WTC11 (cell line): ENCODE data around the gene AK9. TPM values are rescaled to one million over a fixed set of nuclear protein-coding genes. Genes with fewer than 3 reads are reported as not detected.

Experiments
- ATAC-seq: fragments of 200-7000 bp; cut with Tn5 transposase; 2 replicates; pipeline ENCODE4 v1.10.0; 2021; ENCODE audit warnings: mild to moderate bottlenecking, moderate library complexity
- CTCF ChIA-PET: fragments of 300-600 bp; sonication (Branson Sonifier 250); formaldehyde crosslinking; loops from one replicate; lab custom pipeline; 2021; ENCODE audit warnings: antibody characterized with exemption; lab: Charles Lee
- POLR2A ChIA-PET: fragments of 350-600 bp; sonication (Branson Sonifier 250); formaldehyde crosslinking; loops from one replicate; lab custom pipeline; 2021; ENCODE audit warnings: antibody characterized with exemption; lab: Charles Lee
- DNase-seq: peaks from one replicate; pipeline ENCODE4 v3.0.0; 2021; ENCODE audit warnings: low spot score
- H3K27ac Mint-ChIP-seq: 2 replicates; pipeline ENCODE4 v1.8.0; 2021; ENCODE audit warnings: mixed read lengths
- H3K27me3 Mint-ChIP-seq: 2 replicates; pipeline ENCODE4 v1.8.0; 2021; ENCODE audit warnings: low read depth, mild to moderate bottlenecking, moderate library complexity, mixed read lengths
- H3K36me3 Mint-ChIP-seq: 2 replicates; pipeline ENCODE4 v1.8.0; 2021; ENCODE audit warnings: mixed read lengths
- H3K4me1 Mint-ChIP-seq: 2 replicates; pipeline ENCODE4 v1.8.0; 2022; ENCODE audit warnings: mixed read lengths
- H3K4me3 Mint-ChIP-seq: 2 replicates; pipeline ENCODE4 v1.8.0; 2021; ENCODE audit warnings: mild to moderate bottlenecking, moderate library complexity, mixed read lengths
- H3K9me3 Mint-ChIP-seq: 2 replicates; pipeline ENCODE4 v1.8.0; 2021; ENCODE audit warnings: mixed read lengths
- CBFB ChIP-seq: sonication (generic); formaldehyde crosslinking; IDR thresholded peaks from 2 replicates; pipeline ENCODE4 v1.8.1; 2022; ENCODE audit warnings: mild to moderate bottlenecking, low read depth, missing genetic modification reagents
- ELF4 ChIP-seq: sonication (generic); formaldehyde crosslinking; IDR thresholded peaks from 2 replicates; pipeline ENCODE4 v1.8.1; 2022; ENCODE audit warnings: low read depth, mild to moderate bottlenecking, moderate library complexity, missing genetic modification reagents
- OVOL2 ChIP-seq: fragments of 250-450 bp; sonication (Bioruptor Pico); IDR thresholded peaks from 2 replicates; pipeline ENCODE4 v1.9.0; 2021; ENCODE audit warnings: mild to moderate bottlenecking, borderline replicate concordance
- RELA ChIP-seq: sonication (generic); formaldehyde crosslinking; IDR thresholded peaks from 2 replicates; pipeline ENCODE4 v1.8.1; 2022; ENCODE audit warnings: missing genetic modification reagents, mild to moderate bottlenecking, borderline replicate concordance
- SMAD3 ChIP-seq: sonication (generic); formaldehyde crosslinking; IDR thresholded peaks from 2 replicates; pipeline ENCODE4 v1.8.0; 2022; ENCODE audit warnings: missing genetic modification reagents, mild to moderate bottlenecking, borderline replicate concordance
- SMAD4 ChIP-seq: sonication (generic); formaldehyde crosslinking; IDR thresholded peaks from 2 replicates; pipeline ENCODE4 v1.8.0; 2022; ENCODE audit warnings: mild to moderate bottlenecking, missing genetic modification reagents
- SP1 ChIP-seq: sonication (generic); formaldehyde crosslinking; conservative IDR thresholded peaks from 2 replicates; pipeline ENCODE4 v1.8.1; 2022; ENCODE audit warnings: missing genetic modification reagents
- TP53 ChIP-seq: sonication (generic); formaldehyde crosslinking; IDR thresholded peaks from 2 replicates; pipeline ENCODE4 v1.8.1; 2023; ENCODE audit warnings: mild to moderate bottlenecking, missing genetic modification reagents
- ZNF317 ChIP-seq: sonication (generic); formaldehyde crosslinking; IDR thresholded peaks from 2 replicates; pipeline ENCODE4 v1.8.1; 2023; ENCODE audit warnings: low read depth, mild to moderate bottlenecking, moderate library complexity, missing genetic modification reagents, borderline replicate concordance
- ZNF416 ChIP-seq: fragments of 250-450 bp; sonication (Bioruptor Pico); IDR thresholded peaks from 2 replicates; pipeline ENCODE4 v1.9.0; 2021; ENCODE audit warnings: mild to moderate bottlenecking, inconsistent platforms
- ZNF423 ChIP-seq: fragments of 250-450 bp; sonication (Bioruptor Pico); IDR thresholded peaks from 2 replicates; pipeline ENCODE4 v2.1.2; 2022; ENCODE audit warnings: mild to moderate bottlenecking, moderate library complexity
- total RNA-seq: library from RNA; stranded (reverse); gene quantifications from 3 replicates; pipeline ENCODE4 v1.2.3, GENCODE V29; 2021
- TF ChIP-seq, protein P1 (sequence below): sonication (generic); formaldehyde crosslinking; IDR thresholded peaks from 2 replicates; pipeline ENCODE4 v1.8.1; 2022; ENCODE audit warnings: low read depth, missing genetic modification reagents, borderline replicate concordance
- TF ChIP-seq, protein P2 (sequence below): sonication (generic); formaldehyde crosslinking; IDR thresholded peaks from 2 replicates; pipeline ENCODE4 v1.8.0; 2022; ENCODE audit warnings: mild to moderate bottlenecking, missing genetic modification reagents
- TF ChIP-seq, protein P3 (sequence below): fragments of 250-450 bp; sonication (Bioruptor Pico); IDR thresholded peaks from 2 replicates; pipeline ENCODE4 v2.1.2; 2022; ENCODE audit warnings: mild to moderate bottlenecking, moderate library complexity
- TF ChIP-seq, protein P4 (sequence below): sonication (generic); formaldehyde crosslinking; IDR thresholded peaks from 2 replicates; pipeline ENCODE4 v1.8.1; 2023; ENCODE audit warnings: mild to moderate bottlenecking, missing genetic modification reagents
- TF ChIP-seq, protein P5 (sequence below): sonication (generic); formaldehyde crosslinking; IDR thresholded peaks from 2 replicates; pipeline ENCODE4 v1.8.0; 2022; ENCODE audit warnings: mild to moderate bottlenecking, missing genetic modification reagents
- TF ChIP-seq, protein P6 (sequence below): fragments of 250-450 bp; sonication (Bioruptor Pico); IDR thresholded peaks from 2 replicates; pipeline ENCODE4 v1.9.0; 2021; ENCODE audit warnings: moderate library complexity, mild to moderate bottlenecking, inconsistent platforms, borderline replicate concordance
- TF ChIP-seq, protein P7 (sequence below): sonication (generic); formaldehyde crosslinking; IDR thresholded peaks from 2 replicates; pipeline ENCODE4 v1.8.1; 2023; ENCODE audit warnings: mild to moderate bottlenecking, missing genetic modification reagents, borderline replicate concordance
- TF ChIP-seq, protein P8 (sequence below): sonication (generic); formaldehyde crosslinking; IDR thresholded peaks from 2 replicates; pipeline ENCODE4 v1.8.0; 2022; ENCODE audit warnings: mild to moderate bottlenecking, missing genetic modification reagents
- TF ChIP-seq, protein P9 (sequence below): sonication (generic); formaldehyde crosslinking; IDR thresholded peaks from 2 replicates; pipeline ENCODE4 v1.8.0; 2022; ENCODE audit warnings: missing genetic modification reagents

Gene AK9
- total RNA-seq, 1 experiment from 2014 or later, result 3.7 TPM

DNA sequence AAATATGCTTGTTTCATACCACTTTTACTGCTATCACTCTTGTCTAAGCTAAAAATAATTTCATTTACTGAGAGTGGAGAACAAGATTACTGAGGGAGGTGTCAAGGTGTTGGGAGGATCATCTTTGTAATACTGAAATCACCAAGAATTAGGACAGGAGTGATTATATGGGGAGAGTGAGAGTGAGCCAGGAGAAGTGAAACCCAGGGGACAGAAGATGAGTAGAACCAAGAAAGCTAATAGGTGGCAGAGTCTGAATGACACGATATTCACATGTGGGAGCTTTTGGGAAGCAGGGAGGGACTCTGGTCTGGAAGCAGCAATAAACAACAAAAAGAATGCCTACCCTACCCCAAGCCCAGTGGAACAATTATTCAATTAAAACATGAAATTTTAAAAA, 58.6 kb downstream of the AK9 start (continued):
- TF ChIP-seq, protein P1, sequence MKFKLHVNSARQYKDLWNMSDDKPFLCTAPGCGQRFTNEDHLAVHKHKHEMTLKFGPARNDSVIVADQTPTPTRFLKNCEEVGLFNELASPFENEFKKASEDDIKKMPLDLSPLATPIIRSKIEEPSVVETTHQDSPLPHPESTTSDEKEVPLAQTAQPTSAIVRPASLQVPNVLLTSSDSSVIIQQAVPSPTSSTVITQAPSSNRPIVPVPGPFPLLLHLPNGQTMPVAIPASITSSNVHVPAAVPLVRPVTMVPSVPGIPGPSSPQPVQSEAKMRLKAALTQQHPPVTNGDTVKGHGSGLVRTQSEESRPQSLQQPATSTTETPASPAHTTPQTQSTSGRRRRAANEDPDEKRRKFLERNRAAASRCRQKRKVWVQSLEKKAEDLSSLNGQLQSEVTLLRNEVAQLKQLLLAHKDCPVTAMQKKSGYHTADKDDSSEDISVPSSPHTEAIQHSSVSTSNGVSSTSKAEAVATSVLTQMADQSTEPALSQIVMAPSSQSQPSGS (CRISPR knock-in tag), result no peak
- TF ChIP-seq, protein P2, sequence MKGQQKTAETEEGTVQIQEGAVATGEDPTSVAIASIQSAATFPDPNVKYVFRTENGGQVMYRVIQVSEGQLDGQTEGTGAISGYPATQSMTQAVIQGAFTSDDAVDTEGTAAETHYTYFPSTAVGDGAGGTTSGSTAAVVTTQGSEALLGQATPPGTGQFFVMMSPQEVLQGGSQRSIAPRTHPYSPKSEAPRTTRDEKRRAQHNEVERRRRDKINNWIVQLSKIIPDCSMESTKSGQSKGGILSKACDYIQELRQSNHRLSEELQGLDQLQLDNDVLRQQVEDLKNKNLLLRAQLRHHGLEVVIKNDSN (CRISPR knock-in tag), result no peak
- TF ChIP-seq, protein P3, sequence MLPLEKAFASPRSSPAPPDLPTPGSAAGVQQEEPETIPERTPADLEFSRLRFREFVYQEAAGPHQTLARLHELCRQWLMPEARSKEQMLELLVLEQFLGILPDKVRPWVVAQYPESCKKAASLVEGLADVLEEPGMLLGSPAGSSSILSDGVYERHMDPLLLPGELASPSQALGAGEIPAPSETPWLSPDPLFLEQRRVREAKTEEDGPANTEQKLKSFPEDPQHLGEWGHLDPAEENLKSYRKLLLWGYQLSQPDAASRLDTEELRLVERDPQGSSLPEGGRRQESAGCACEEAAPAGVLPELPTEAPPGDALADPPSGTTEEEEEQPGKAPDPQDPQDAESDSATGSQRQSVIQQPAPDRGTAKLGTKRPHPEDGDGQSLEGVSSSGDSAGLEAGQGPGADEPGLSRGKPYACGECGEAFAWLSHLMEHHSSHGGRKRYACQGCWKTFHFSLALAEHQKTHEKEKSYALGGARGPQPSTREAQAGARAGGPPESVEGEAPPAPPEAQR (CRISPR knock-in tag), result no peak
- TF ChIP-seq, protein P4, sequence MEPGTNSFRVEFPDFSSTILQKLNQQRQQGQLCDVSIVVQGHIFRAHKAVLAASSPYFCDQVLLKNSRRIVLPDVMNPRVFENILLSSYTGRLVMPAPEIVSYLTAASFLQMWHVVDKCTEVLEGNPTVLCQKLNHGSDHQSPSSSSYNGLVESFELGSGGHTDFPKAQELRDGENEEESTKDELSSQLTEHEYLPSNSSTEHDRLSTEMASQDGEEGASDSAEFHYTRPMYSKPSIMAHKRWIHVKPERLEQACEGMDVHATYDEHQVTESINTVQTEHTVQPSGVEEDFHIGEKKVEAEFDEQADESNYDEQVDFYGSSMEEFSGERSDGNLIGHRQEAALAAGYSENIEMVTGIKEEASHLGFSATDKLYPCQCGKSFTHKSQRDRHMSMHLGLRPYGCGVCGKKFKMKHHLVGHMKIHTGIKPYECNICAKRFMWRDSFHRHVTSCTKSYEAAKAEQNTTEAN (CRISPR knock-in tag), result no peak
- no peak for TF ChIP-seq SMAD3 (CRISPR knock-in tag)

DNA sequence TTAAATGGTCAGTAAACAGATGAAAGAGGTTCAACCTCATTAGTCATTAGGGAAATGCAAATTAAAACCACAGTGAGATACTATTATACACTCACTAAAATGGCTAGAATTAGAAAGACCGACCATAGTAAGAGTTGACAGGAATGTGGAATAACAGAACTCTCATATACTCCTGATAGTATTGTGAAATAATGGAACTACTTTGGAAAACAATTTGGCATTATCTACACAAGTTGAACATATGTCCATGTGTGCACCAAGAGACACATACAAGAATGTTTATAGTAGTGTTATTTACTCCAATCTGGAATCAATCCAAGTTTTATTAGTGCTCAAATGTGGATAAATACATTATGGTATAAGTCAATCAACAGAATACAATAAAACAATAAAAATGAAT, 59.6 kb downstream of the AK9 start:
- TF ChIP-seq, protein P5, sequence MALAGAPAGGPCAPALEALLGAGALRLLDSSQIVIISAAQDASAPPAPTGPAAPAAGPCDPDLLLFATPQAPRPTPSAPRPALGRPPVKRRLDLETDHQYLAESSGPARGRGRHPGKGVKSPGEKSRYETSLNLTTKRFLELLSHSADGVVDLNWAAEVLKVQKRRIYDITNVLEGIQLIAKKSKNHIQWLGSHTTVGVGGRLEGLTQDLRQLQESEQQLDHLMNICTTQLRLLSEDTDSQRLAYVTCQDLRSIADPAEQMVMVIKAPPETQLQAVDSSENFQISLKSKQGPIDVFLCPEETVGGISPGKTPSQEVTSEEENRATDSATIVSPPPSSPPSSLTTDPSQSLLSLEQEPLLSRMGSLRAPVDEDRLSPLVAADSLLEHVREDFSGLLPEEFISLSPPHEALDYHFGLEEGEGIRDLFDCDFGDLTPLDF (CRISPR knock-in tag), result no peak
- no peak for TF ChIP-seq CBFB (CRISPR knock-in tag)
- no peak for TF ChIP-seq OVOL2
- no peak for TF ChIP-seq SP1 (CRISPR knock-in tag)
- TF ChIP-seq TP53 (CRISPR knock-in tag), result no peak
- TF ChIP-seq ZNF416, result no peak
- TF ChIP-seq, protein P6, sequence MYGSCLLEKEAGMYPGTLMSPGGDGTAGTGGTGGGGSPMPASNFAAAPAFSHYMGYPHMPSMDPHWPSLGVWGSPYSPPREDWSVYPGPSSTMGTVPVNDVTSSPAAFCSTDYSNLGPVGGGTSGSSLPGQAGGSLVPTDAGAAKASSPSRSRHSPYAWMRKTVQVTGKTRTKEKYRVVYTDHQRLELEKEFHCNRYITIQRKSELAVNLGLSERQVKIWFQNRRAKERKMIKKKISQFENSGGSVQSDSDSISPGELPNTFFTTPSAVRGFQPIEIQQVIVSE (CRISPR knock-in tag), result no peak
- TF ChIP-seq RELA (CRISPR knock-in tag), result no peak
- TF ChIP-seq, protein P7, sequence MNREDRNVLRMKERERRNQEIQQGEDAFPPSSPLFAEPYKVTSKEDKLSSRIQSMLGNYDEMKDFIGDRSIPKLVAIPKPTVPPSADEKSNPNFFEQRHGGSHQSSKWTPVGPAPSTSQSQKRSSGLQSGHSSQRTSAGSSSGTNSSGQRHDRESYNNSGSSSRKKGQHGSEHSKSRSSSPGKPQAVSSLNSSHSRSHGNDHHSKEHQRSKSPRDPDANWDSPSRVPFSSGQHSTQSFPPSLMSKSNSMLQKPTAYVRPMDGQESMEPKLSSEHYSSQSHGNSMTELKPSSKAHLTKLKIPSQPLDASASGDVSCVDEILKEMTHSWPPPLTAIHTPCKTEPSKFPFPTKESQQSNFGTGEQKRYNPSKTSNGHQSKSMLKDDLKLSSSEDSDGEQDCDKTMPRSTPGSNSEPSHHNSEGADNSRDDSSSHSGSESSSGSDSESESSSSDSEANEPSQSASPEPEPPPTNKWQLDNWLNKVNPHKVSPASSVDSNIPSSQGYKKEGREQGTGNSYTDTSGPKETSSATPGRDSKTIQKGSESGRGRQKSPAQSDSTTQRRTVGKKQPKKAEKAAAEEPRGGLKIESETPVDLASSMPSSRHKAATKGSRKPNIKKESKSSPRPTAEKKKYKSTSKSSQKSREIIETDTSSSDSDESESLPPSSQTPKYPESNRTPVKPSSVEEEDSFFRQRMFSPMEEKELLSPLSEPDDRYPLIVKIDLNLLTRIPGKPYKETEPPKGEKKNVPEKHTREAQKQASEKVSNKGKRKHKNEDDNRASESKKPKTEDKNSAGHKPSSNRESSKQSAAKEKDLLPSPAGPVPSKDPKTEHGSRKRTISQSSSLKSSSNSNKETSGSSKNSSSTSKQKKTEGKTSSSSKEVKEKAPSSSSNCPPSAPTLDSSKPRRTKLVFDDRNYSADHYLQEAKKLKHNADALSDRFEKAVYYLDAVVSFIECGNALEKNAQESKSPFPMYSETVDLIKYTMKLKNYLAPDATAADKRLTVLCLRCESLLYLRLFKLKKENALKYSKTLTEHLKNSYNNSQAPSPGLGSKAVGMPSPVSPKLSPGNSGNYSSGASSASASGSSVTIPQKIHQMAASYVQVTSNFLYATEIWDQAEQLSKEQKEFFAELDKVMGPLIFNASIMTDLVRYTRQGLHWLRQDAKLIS (CRISPR knock-in tag), result no peak
- no peak for TF ChIP-seq ZNF317 (CRISPR knock-in tag)
- TF ChIP-seq, protein P8, sequence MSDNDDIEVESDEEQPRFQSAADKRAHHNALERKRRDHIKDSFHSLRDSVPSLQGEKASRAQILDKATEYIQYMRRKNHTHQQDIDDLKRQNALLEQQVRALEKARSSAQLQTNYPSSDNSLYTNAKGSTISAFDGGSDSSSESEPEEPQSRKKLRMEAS (CRISPR knock-in tag), result no peak
- TF ChIP-seq, protein P9, sequence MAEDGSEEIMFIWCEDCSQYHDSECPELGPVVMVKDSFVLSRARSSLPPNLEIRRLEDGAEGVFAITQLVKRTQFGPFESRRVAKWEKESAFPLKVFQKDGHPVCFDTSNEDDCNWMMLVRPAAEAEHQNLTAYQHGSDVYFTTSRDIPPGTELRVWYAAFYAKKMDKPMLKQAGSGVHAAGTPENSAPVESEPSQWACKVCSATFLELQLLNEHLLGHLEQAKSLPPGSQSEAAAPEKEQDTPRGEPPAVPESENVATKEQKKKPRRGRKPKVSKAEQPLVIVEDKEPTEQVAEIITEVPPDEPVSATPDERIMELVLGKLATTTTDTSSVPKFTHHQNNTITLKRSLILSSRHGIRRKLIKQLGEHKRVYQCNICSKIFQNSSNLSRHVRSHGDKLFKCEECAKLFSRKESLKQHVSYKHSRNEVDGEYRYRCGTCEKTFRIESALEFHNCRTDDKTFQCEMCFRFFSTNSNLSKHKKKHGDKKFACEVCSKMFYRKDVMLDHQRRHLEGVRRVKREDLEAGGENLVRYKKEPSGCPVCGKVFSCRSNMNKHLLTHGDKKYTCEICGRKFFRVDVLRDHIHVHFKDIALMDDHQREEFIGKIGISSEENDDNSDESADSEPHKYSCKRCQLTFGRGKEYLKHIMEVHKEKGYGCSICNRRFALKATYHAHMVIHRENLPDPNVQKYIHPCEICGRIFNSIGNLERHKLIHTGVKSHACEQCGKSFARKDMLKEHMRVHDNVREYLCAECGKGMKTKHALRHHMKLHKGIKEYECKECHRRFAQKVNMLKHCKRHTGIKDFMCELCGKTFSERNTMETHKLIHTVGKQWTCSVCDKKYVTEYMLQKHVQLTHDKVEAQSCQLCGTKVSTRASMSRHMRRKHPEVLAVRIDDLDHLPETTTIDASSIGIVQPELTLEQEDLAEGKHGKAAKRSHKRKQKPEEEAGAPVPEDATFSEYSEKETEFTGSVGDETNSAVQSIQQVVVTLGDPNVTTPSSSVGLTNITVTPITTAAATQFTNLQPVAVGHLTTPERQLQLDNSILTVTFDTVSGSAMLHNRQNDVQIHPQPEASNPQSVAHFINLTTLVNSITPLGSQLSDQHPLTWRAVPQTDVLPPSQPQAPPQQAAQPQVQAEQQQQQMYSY (CRISPR knock-in tag), result no peak
- no peak for TF ChIP-seq ZNF423
- no peak for TF ChIP-seq ELF4 (CRISPR knock-in tag)
- TF ChIP-seq SMAD4, result no peak
- H3K36me3 Mint-ChIP-seq, result no peaks in the 10 kb centered on the region
- no peak overlapping the region for H3K4me3 Mint-ChIP-seq
- POLR2A ChIA-PET, result no interaction called here
- peaks cover under 1% of the 10 kb centered on the region; the same call in 1 of the 2 replicates for H3K9me3 Mint-ChIP-seq
- ATAC-seq (no peak), DNase-seq (no peak)
- H3K4me1 Mint-ChIP-seq, result no peaks in the 10 kb centered on the region
- H3K27ac Mint-ChIP-seq, result no peak overlapping the region
- H3K27me3 Mint-ChIP-seq, result no peaks in the 10 kb centered on the region
- CTCF ChIA-PET, result no interaction called here
